H1 (cell line): ENCODE measurements around the gene THAP7. TPM values are rescaled to one million over a fixed set of nuclear protein-coding genes. Genes with fewer than 3 reads are reported as not detected.

Source experiments
- E2F6 ChIP-seq: IDR thresholded peaks from 2 replicates; pipeline ENCODE4 v1.6.1; 2012; ENCODE audit warnings: inconsistent platforms
- GABPA ChIP-seq: IDR thresholded peaks from 2 replicates; pipeline ENCODE4 v1.6.1; 2011; ENCODE audit warnings: mild to moderate bottlenecking, low read length, moderate library complexity, borderline replicate concordance; ENCODE audit not compliant: insufficient read depth
- HDAC6 ChIP-seq: IDR thresholded peaks from one replicate; pipeline ENCODE4 v1.7.1; 2012; ENCODE audit warnings: low read depth, mild to moderate bottlenecking, inconsistent platforms, low read length, moderate library complexity
- JUN ChIP-seq: IDR thresholded peaks from 2 replicates; pipeline ENCODE4 v1.6.1; 2011; ENCODE audit warnings: low read depth, mild to moderate bottlenecking, improper control_type of control experiment, low read length
- NRF1 ChIP-seq: IDR thresholded peaks from 2 replicates; pipeline ENCODE4 v1.6.1; 2011; ENCODE audit warnings: mild to moderate bottlenecking, low read depth, low read length, improper control_type of control experiment
- RBBP5 ChIP-seq: IDR thresholded peaks from 2 replicates; pipeline ENCODE4 v1.7.1; 2012; ENCODE audit warnings: low read depth, mild to moderate bottlenecking, inconsistent platforms, low read length, moderate library complexity, borderline replicate concordance
- RNF2 ChIP-seq: fragments of 200-900, 300-1000 bp; sonication (generic); IDR thresholded peaks from 2 replicates; pipeline ENCODE4 v1.7.1; 2016; ENCODE audit warnings: borderline replicate concordance, low read depth, mild to moderate bottlenecking, antibody characterized with exemption, low read length; ENCODE audit not compliant: poor library complexity, severe bottlenecking; ENCODE audit errors: missing control alignments
- TEAD4 ChIP-seq: IDR thresholded peaks from 2 replicates; pipeline ENCODE4 v1.6.1; 2012; ENCODE audit warnings: low read depth, low read length, inconsistent platforms, mixed read lengths
- polyA plus RNA-seq, 7 experiments: library from polyadenylated mRNA; depleted of rRNA in 3 of 7; stranded (reverse) in 5 of 7; unstranded in 2 of 7; fragments of >200 nt in 5 of 7; fragments of 200-250 nt in 2 of 7; gene quantifications; 1 replicate in 5 of 7; 2 replicates in 1 of 7; 4 replicates in 1 of 7; pipeline versions ENCODE4 v1.2.1 to v1.2.3, GENCODE V29; 2011 to 2013; ENCODE audit warnings: missing spikeins in 2 of 7, mixed read lengths in 2 of 7
- total RNA-seq: library from RNA; stranded (reverse); fragmentation: NEBNext Ultra II Directional; extraction: Animal tissue kit (Norgen Biotek cat#: 25700); gene quantifications from 2 replicates; pipeline ENCODE4 v1.2.1, GENCODE V29; 2021
- TF ChIP-seq, protein P1 (sequence below): fragments of 300-600 bp; sonication (generic); IDR thresholded peaks from 2 replicates; pipeline ENCODE4 v1.7.1; 2012; ENCODE audit warnings: low read length, moderate library complexity, mild to moderate bottlenecking, inconsistent platforms; ENCODE audit not compliant: insufficient replicate concordance

Gene THAP7
- total and polyA plus RNA-seq, 2 of the 8 experiments (the other 6 are each of a cell fraction or from before 2014, with no cell fraction given), result 16.9 to 32.5 TPM

DNA sequence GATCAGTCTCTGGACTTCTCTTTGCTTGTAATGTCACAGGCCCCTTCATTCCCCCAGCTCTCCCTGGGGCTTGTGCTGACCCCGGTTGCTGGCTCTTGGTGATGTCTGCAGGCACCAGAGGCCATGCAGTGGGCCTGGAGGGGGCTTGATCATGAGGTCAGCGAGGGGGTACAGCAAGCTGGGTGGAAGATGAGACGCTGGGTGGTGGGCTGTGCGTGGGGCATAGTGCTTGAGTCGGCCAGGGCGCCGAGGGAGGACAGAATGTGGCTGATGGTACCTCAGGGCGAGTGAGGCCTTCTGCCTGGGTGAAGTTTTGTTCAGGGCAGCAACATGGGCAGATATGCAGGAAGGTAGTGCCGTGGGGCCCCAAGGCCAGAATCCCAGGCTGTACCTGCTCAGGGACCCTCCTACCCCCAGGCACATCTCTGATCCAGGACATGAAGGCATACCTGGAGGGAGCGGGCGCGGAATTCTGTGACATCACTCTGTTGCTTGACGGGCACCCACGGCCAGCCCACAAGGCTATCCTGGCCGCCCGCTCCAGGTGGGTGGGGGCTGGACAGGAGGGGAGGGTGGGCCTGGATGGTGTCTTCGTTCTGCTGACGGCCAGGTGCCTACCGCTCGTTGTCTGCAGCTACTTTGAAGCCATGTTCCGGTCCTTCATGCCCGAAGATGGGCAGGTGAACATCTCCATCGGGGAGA, 6.4 kb downstream of the THAP7 start (continued):
- TF ChIP-seq E2F6 (no peak), HDAC6 (no peak), RNF2 (no peak), GABPA (no peak), NRF1 (no peak), RBBP5 (no peak), JUN (no peak), TEAD4 (no peak)
- TF ChIP-seq, protein P1, sequence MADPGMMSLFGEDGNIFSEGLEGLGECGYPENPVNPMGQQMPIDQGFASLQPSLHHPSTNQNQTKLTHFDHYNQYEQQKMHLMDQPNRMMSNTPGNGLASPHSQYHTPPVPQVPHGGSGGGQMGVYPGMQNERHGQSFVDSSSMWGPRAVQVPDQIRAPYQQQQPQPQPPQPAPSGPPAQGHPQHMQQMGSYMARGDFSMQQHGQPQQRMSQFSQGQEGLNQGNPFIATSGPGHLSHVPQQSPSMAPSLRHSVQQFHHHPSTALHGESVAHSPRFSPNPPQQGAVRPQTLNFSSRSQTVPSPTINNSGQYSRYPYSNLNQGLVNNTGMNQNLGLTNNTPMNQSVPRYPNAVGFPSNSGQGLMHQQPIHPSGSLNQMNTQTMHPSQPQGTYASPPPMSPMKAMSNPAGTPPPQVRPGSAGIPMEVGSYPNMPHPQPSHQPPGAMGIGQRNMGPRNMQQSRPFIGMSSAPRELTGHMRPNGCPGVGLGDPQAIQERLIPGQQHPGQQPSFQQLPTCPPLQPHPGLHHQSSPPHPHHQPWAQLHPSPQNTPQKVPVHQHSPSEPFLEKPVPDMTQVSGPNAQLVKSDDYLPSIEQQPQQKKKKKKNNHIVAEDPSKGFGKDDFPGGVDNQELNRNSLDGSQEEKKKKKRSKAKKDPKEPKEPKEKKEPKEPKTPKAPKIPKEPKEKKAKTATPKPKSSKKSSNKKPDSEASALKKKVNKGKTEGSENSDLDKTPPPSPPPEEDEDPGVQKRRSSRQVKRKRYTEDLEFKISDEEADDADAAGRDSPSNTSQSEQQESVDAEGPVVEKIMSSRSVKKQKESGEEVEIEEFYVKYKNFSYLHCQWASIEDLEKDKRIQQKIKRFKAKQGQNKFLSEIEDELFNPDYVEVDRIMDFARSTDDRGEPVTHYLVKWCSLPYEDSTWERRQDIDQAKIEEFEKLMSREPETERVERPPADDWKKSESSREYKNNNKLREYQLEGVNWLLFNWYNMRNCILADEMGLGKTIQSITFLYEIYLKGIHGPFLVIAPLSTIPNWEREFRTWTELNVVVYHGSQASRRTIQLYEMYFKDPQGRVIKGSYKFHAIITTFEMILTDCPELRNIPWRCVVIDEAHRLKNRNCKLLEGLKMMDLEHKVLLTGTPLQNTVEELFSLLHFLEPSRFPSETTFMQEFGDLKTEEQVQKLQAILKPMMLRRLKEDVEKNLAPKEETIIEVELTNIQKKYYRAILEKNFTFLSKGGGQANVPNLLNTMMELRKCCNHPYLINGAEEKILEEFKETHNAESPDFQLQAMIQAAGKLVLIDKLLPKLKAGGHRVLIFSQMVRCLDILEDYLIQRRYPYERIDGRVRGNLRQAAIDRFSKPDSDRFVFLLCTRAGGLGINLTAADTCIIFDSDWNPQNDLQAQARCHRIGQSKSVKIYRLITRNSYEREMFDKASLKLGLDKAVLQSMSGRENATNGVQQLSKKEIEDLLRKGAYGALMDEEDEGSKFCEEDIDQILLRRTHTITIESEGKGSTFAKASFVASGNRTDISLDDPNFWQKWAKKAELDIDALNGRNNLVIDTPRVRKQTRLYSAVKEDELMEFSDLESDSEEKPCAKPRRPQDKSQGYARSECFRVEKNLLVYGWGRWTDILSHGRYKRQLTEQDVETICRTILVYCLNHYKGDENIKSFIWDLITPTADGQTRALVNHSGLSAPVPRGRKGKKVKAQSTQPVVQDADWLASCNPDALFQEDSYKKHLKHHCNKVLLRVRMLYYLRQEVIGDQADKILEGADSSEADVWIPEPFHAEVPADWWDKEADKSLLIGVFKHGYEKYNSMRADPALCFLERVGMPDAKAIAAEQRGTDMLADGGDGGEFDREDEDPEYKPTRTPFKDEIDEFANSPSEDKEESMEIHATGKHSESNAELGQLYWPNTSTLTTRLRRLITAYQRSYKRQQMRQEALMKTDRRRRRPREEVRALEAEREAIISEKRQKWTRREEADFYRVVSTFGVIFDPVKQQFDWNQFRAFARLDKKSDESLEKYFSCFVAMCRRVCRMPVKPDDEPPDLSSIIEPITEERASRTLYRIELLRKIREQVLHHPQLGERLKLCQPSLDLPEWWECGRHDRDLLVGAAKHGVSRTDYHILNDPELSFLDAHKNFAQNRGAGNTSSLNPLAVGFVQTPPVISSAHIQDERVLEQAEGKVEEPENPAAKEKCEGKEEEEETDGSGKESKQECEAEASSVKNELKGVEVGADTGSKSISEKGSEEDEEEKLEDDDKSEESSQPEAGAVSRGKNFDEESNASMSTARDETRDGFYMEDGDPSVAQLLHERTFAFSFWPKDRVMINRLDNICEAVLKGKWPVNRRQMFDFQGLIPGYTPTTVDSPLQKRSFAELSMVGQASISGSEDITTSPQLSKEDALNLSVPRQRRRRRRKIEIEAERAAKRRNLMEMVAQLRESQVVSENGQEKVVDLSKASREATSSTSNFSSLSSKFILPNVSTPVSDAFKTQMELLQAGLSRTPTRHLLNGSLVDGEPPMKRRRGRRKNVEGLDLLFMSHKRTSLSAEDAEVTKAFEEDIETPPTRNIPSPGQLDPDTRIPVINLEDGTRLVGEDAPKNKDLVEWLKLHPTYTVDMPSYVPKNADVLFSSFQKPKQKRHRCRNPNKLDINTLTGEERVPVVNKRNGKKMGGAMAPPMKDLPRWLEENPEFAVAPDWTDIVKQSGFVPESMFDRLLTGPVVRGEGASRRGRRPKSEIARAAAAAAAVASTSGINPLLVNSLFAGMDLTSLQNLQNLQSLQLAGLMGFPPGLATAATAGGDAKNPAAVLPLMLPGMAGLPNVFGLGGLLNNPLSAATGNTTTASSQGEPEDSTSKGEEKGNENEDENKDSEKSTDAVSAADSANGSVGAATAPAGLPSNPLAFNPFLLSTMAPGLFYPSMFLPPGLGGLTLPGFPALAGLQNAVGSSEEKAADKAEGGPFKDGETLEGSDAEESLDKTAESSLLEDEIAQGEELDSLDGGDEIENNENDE, result no peak
